Measurements from ENCODE around the gene TNFRSF1B. TPM values are rescaled to one million over a fixed set of nuclear protein-coding genes. Genes with fewer than 3 reads are reported as not detected.

Gene TNFRSF1B
- total RNA-seq, 3 donors from 2014 or later: 25.0 to 48.8 (median 35.1) TPM

- peak overlapping the region in 1 of 2 donors; percentile 7 for H3K27ac ChIP-seq
- H3K4me1 ChIP-seq: no peaks in the 10 kb centered on the region
- intact Hi-C loops (cut with DNase I; ENCODE audit: low total_unique reads): no loop called here
- no peak overlapping the region for H3K4me3 ChIP-seq
- no peak for DNase-seq (ENCODE audit: low spot score in 2 of 2)
- TF ChIP-seq POLR2A (IDR thresholded peaks at IDR 0.05): no peak
- no peaks in the 10 kb centered on the region for H3K27me3 ChIP-seq
- no peaks in the 10 kb centered on the region for H3K36me3 ChIP-seq
- no peaks in the 10 kb centered on the region for H3K9me3 ChIP-seq
Observed at GRCh38 chr1:12151465-12151864, 15.3 kb upstream of the TNFRSF1B start.

- Histone ChIP-seq H3K4me1 (no peaks in the 10 kb centered on the region), H3K27ac (peak overlapping the region in 1 of 2 donors; percentile 75)
Observed at GRCh38 chr1:12152113-12152891, 14.5 kb upstream of the TNFRSF1B start.

GRCh38 chr1:12153181-12153785, 13.5 kb upstream of the TNFRSF1B start:
- H3K4me1 ChIP-seq: no peaks in the 10 kb centered on the region
- no peak for DNase-seq (ENCODE audit: low spot score in 2 of 2)
- H3K27ac ChIP-seq: peak overlapping the region in 1 of 2 donors; percentile 75
- H3K9me3 ChIP-seq: no peaks in the 10 kb centered on the region
- H3K4me3 ChIP-seq: no peak overlapping the region
- peak in 1 of 3 donors; percentile 66 for TF ChIP-seq POLR2AphosphoS5 (IDR thresholded peaks at IDR 0.05)
- no peak for TF ChIP-seq CTCF (IDR thresholded peaks at IDR 0.05)
- H3K27me3 ChIP-seq: no peaks in the 10 kb centered on the region
- intact Hi-C loops (cut with DNase I; ENCODE audit: low total_unique reads): no loop called here
- no peaks in the 10 kb centered on the region for H3K36me3 ChIP-seq

More at GRCh38 chr1:12152113-12152891, 14.5 kb upstream of the TNFRSF1B start:
- no peak for TF ChIP-seq POLR2A (IDR thresholded peaks at IDR 0.05)
- no peak for TF ChIP-seq POLR2AphosphoS5 (IDR thresholded peaks at IDR 0.05)
- TF ChIP-seq CTCF (IDR thresholded peaks at IDR 0.05): no peak
- intact Hi-C loops (cut with DNase I; ENCODE audit: low total_unique reads): no loop called here
- H3K27me3 ChIP-seq: no peaks in the 10 kb centered on the region
- H3K4me3 ChIP-seq: no peak overlapping the region
- DNase-seq (ENCODE audit: low spot score in 2 of 2): no peak
- H3K36me3 ChIP-seq: no peaks in the 10 kb centered on the region
- no peaks in the 10 kb centered on the region for H3K9me3 ChIP-seq

- intact Hi-C loops (cut with DNase I; ENCODE audit: low total_unique reads): no loop called here
Observed at GRCh38 chr1:12155328-12155727, 11.5 kb upstream of the TNFRSF1B start.

More at GRCh38 chr1:12155328-12155727, 11.5 kb upstream of the TNFRSF1B start:
- H3K36me3 ChIP-seq: no peaks in the 10 kb centered on the region
- no peak overlapping the region for H3K27ac ChIP-seq
- no peak for DNase-seq (ENCODE audit: low spot score in 2 of 2)
- no peaks in the 10 kb centered on the region for H3K4me1 ChIP-seq
- H3K4me3 ChIP-seq: no peak overlapping the region
- TF ChIP-seq POLR2A (IDR thresholded peaks at IDR 0.05) (no peak), CTCF (IDR thresholded peaks at IDR 0.05) (no peak), POLR2AphosphoS5 (IDR thresholded peaks at IDR 0.05) (no peak)
- no peaks in the 10 kb centered on the region for H3K27me3 ChIP-seq
- no peaks in the 10 kb centered on the region for H3K9me3 ChIP-seq
